Islet precursor cell (in vitro differentiated cells): ENCODE measurements around the gene PARP15.
"Not testable (repeated sequence)": the region's sequence is repeated elsewhere in the genome, so short reads cannot be mapped to it uniquely, and the experiment has no call there.

ENCODE experiments used
- DNase-seq: peaks from one replicate; pipeline ENCODE4 v3.0.0-alpha.2; 2018

The PARP15 gene

GRCh38 chr3:122577409-122578031 is at the start of gene PARP15:
Gene PARP15 (plus strand): TSS chr3:122577650. CDS start chr3:122577668, 18 bp downstream.
- DNase-seq = no peak

DNA sequence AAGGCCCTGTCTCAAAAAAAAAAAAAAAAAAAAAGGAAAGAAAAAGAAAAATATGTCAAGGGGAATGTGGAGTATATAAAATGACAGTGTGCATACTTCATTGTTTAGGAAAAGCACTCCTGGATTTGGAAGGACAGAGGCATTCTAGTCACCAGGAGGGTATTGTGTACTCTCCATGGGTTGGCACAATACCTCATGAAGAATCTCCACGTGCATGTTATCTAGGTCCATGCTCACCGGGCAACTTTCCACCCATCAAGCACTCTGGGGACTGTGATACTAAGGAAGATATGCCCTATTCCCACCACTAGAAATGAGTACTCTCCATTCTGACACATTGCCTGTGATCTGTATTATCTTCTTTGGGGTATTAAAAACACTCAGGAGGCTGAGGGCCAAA is 47.3 kb upstream of the PARP15 start:
- DNase-seq = no peak

DNA sequence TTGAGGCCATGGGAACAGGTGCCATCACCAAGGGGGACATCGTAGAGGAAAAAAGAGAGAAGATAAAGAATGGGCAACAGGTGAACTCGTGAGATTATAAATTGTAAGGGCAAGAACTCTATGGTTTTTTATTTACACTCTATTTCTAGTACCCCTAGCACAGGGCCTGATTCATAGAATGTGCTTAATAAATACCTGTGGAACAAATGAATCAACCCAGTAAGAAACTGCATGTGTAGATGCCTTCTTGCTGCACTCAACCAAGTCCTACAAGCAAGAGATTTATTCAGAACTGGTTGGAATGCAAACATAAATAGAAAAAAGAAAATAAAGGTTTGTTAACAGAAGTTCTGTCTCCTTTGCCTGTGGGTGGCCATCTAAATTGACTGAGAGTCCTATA is 44.0 kb upstream of the PARP15 start:
- DNase-seq = no peak

DNA sequence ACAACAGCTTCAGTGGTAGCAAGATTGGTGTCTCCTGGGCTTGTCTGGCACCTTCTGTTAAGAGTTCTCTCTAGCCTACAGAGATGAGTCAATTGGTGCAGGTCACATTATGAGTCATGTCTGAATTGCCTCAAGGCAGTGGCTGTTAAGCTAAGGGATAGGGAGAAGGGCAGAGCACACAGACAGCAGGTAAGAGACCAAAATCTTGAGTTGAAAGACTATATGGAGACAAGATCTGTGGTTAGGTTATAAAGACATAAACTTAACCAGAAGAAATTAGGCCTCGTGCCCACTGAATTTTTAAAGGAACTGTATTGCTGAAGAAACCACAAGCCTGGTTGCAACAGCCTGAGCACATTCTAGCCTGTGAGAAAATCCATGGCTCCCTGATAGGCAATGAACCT is 43.5 kb upstream of the PARP15 start:
- peak; percentile 96 for DNase-seq

GRCh38 chr3:122535964-122536631 is 41.4 kb upstream of the PARP15 start:
- DNase-seq = peak; percentile 85

DNA sequence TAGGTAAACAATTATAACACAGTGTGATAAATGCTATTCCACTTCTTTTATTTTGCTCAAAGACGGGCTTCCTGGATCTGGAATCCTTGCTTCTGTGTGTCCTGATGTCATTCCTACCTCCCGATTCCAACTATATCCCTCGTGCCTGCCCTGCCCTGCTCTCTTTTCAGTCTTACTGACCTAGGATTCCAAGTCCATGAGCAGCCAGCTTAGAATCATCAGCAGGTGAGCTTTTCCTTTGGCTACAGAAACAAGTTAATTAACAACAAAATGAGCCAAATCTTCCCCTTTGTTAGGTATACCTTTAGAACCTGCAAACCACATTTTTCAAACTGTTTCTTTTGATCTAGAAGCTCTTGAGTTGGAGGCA is 40.8 kb upstream of the PARP15 start:
- no peak for DNase-seq

GRCh38 chr3:122538956-122539490 is 38.4 kb upstream of the PARP15 start:
- no peak for DNase-seq

- no peak for DNase-seq
These were observed 31.3 kb upstream of the PARP15 start for GRCh38 chr3:122546151-122546550.

GRCh38 chr3:122548076-122548475 is 29.4 kb upstream of the PARP15 start:
- DNase-seq = no peak

- DNase-seq = no peak
These were observed 28.8 kb upstream of the PARP15 start for GRCh38 chr3:122548619-122549018.

GRCh38 chr3:122553171-122553570 is 24.3 kb upstream of the PARP15 start:
- DNase-seq = no peak

- DNase-seq = peak; percentile 64
These were observed 22.0 kb upstream of the PARP15 start for GRCh38 chr3:122555275-122556071.

- no peak for DNase-seq
These were observed 20.1 kb upstream of the PARP15 start for GRCh38 chr3:122557356-122557755.

GRCh38 chr3:122558605-122559004 is 18.8 kb upstream of the PARP15 start:
- DNase-seq = no peak

GRCh38 chr3:122559906-122560305 is 17.5 kb upstream of the PARP15 start:
- DNase-seq = no peak

GRCh38 chr3:122560680-122561079 is 16.8 kb upstream of the PARP15 start:
- peak; percentile 59 for DNase-seq

DNA sequence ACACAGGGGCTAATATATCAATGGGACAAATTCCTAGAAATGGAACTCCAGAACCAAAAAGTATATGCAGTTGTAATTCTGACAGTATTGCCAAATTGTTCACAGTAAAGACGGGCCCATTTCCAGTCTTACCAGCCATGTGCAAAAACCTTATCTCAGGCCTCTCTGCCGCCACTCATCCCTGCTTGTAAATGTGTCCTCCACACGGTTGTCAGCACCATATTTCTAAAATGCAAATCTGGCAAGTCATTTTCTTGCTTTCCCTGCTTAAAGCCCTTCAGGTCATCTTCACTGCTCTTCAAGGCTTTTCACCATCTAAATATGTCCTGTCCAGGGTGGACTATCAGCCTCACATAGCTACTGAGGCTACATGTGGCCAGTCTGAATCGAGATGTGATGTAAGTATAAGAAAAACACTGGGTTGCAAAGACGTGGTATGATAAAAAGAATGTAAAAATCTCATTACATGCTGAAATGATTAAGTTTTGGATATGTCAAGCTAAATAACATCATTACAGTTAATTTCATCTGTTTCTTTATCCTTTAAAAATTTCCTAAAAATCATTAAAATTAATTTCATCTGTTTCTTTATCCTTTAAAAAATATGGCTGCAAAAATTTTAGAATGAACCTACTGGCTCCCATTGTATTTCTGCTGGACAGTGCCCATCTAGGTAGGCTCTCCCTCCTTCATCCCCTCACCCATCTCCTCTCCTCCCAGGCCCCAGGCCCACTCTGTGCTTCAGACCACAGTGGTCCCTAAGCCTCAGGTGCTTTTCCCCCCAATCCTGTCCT is 14.3 kb upstream of the PARP15 start:
- DNase-seq = no peak

- no peak for DNase-seq
These were observed 13.8 kb upstream of the PARP15 start for GRCh38 chr3:122563717-122564025.

- peak; percentile 84 for DNase-seq
These were observed 13.1 kb upstream of the PARP15 start, which contains the start of the genes DTX3L and PARP9 for GRCh38 chr3:122564155-122564912. Gene DTX3L (plus strand): TSS chr3:122564338. CDS start chr3:122564427, 89 bp downstream. Gene PARP9 (minus strand): TSS chr3:122564300. CDS start chr3:122559620, 4,680 bp downstream.

DNA sequence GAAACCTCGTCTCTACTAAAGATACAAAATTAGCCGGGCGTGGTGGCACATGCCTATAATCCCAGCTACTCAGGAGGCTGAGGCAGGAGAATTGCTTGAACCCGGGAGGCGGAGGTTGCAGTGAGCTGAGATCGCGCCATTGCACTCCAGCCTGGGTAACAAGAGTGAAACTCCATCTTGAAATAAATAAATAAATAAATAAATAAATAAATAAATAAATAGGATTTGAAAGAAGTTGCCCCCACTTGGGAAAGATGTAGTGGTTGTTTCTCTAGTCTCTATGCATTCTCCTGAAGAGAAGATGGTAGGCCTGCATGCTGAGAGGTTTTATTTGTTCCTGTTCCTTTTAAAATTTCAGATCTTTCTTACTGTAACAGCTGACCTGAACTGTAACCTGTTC is 9.3 kb upstream of the PARP15 start:
- not testable (repeated sequence) for DNase-seq

DNA sequence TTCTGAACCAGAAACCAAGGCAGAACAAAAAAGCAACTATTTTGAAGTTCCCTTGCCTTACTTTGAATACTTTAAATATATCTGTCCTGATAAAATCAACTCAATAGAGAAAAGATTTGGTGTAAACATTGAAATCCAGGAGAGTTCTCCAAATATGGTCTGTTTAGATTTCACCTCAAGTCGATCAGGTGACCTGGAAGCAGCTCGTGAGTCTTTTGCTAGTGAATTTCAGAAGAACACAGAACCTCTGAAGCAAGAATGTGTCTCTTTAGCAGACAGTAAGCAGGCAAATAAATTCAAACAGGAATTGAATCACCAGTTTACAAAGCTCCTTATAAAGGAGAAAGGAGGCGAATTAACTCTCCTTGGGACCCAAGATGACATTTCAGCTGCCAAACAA is 8.7 kb upstream of the PARP15 start:
- DNase-seq = no peak

DNA sequence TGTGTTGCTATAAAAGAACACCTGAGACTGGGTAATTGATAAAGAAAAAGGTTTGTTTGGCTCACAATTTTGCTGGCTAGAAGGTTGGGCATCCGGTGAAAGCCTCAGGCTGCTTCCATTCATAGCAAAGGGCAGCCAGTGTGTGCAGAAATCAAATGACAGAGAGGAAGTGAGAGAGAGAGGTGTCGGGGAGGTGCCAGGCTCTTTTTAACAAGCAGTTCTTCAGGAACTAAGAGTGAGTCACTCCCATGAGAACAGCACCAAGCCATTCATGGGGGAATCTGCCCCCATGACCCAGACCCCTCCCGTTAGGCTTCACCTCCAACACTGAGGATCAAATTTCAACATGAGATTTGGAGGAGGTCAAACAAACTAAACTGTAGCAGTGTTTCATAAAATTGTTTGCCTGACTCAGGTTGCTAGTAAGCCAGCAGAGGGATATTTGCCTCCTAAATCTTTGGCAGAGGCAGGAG is 4.5 kb upstream of the PARP15 start:
- peak; percentile 78 for DNase-seq
